GF-D8 (cell line): ENCODE data around the gene PPFIA4.
"Not testable (repeated sequence)": the region's sequence is repeated elsewhere in the genome, so short reads cannot be mapped to it uniquely, and the experiment has no call there.

Source experiments
- DNase-seq: peaks from one replicate; lab custom pipeline; 2025; lab: John Stamatoyannopoulos, UW

Gene PPFIA4

GRCh38 chr1:203017692-203018091, 8.6 kb upstream of the PPFIA4 start:
- DNase-seq: no peak

DNA sequence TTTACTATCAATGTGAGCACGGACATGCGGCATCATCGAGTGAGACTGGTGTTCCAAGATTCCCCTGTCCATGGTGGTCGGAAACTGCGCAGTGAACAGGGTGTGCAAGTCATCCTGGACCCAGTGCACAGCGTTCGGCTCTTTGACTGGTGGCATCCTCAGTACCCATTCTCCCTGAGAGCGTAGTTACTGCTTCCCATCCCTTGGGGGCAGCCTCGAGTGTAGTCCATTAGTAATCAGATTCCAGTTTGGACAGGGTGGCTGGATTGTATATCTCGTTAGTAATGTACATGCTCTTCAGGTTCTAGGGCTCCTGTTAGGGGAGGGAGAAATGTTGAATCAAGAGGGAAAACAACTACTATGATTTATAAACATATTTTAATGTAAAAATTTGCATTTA, 3.4 kb upstream of the PPFIA4 start:
- DNase-seq: not testable (repeated sequence)

- DNase-seq: no peak
Observed at GRCh38 chr1:203025686-203026030, 633 bp upstream of the PPFIA4 start.

- DNase-seq: no peak
Observed at GRCh38 chr1:203026666-203027663, 674 bp downstream of the PPFIA4 start.

DNA sequence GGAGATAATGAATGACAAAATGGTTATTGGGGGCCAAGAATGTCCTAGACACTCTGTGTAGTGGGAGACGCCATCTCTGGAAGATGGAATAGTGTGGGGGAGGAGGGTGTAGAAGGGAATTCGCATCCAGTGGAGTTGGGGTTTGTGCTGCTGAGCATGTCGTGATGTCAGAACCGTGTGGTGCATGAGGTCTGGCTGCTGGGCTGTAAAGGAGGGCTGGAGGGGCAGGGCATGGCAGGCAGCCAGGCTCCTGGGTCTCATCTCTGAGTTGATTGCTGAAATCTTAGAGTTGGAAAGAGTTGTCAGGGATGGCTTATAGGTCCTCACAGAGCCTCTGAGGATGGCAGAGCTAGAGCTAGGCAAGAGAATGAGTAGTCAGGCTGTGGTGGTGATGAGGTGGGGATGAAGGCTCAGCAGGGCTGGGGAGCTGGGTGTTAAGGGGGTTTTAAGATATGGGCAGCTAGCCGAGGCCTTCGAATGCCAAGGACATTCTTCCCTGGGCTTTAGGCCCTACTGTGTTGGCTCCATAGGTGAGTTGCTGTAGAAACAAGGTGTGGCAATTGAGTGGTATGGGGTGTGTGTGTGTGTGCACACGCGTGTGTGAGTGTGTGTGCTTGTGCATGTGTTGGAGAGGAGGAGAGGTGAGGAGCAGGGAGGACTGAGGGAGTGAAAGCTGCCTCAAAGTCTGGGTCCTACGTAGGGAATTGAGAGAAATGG, 1.9 kb downstream of the PPFIA4 start:
- no peak for DNase-seq

DNA sequence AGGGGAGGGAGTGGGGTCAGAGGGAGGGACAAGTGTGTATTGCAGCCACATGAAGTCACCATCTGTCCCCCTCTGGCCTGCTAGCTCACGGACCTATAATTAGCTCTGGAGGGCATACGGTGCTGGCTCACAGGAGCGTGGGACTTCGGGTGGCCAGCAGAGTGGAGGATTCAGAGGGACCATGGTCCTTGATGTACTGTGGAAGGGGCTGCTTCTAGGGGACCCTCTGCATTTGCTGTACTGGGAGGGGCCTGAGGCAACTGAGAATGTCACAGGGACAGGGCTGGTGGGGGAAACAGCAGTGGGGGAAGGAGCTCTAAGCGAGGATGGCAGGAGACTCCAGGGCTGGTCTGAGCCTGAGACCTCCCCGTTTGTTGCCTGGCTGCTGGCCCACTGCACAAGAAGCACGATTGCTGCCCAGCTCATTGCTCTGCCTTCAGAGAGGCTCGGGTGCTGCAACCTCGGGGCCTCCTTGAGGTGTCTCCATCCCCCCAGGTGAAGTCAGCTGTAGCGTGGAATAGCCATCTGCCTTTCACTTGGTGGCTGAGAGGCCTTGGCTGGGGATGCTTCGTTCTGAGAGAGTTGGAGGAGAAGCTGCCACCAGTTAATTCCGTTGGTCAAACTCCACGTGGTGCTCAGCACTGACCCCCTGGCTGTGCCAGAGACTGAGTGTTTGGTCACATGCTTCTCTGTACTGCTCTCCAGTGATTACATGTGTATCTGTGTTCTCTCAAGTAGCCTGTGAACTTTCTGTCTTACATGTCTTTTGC, 2.7 kb downstream of the PPFIA4 start:
- no peak for DNase-seq

- no peak for DNase-seq
Observed at GRCh38 chr1:203031467-203031866, 5.2 kb downstream of the PPFIA4 start.

DNA sequence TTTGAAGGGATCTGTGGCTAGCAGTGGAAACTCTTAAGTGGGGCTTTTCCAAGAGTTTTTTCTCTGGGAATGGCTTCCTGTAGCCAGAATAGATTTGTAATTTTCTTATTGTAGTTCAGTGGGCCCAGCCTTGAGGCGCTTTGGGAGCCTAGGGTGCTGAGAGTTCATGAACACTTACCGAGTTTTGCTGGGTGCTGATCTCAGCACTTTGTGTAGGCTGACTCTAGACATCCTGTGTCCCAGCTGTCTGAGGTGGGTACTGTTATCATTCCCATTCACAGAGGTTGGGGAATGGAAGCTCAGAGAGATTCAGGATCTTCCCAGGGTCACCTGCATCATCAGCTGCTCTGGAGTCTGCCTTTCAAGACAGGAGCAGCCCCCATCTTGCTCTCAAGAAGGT, 7.0 kb downstream of the PPFIA4 start:
- no peak for DNase-seq

DNA sequence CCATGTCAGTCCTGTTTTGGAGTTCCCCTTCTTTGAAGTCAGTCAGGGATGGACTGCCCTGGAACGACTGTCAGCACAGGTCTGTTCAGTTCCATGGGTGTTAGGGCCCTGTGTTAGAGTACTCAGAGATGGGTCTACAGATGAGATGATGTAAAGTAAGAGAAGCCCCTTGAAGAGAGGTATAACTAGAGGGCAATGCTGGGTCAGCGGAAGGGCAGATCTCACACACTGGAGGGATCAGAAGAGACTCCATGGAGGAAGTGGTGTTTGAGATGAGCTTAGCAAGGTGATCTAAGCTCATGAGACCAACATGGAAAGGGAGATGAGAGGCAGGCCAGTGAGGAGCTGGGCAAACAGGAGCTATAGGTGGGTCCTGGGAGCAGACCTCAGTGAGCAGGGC, 7.6 kb downstream of the PPFIA4 start:
- no peak for DNase-seq

DNA sequence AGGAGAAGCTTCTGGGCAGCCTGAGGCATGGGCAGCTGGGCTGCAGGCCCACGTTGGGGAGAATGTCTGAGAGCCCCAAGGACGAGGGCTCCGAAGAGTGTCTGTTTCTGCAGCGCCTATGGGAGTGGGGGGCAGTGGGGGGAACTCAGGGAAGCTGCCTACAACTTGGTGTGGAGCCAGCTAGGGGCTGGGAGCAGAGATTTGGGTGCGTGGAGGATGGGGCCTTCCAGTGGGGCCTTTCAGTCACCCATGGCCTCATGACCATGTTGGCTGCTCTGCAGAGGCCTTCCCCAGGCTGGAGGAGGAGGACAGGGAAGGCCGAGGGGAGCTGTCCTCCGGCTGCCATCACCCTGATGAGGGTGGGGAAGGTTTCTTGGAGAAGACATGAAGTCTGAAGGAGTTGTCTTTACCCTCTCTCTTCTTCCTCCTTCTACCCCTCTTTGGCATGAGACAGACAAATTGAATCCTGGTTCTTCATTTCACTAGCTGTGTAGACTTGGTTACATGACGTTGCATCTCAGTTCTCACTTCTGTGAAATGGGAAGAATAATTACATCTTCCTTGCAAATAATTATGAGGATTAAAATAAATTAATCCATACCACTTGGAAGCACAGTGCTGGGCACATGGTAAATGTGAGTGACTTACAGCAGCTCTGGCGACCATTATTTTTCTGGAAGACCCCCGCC, 8.3 kb downstream of the PPFIA4 start:
- DNase-seq: no peak

DNA sequence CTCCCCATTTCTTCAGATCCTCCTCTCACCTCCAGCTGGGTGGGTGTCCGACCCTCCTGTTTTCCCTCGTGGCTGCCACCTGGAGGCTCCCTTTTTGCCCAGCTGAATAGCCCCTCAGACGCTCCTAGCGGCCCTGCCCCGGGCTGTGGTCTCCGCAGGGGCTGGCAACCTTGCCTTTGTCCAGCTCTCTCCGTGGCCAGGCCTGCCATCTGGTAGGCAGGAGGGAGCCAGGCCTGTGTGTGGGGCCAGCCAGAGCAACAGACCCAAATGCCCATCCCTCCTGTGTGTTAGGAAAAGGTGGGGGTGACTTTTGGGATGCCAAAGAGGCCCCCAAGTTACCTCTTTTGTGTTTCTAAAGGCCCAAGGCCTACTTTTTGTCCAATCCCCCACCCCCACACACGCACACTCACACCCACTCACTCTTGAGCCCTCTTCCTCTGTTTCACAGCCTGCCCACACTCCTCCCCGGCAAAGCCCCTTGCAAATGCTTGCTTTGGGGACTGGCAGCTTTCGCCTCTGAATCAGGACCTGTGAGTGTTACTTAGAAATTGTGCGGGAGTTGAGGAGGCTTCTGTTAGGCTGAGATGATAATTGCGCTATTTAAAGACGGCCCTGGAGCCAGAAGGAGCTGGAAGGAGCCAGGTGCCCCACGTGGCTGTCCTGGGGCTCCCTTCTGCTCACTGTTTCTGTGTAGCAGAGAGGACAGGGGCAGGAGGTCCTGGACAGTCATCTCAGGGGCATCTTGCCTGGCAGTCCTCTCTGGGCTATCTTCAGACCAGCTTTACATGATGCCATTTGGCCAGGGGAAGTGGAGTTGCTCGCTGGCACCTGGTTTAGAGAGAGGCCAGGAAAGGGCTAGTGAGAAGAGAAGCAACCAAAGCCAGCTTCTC, 9.1 kb downstream of the PPFIA4 start:
- no peak for DNase-seq

DNA sequence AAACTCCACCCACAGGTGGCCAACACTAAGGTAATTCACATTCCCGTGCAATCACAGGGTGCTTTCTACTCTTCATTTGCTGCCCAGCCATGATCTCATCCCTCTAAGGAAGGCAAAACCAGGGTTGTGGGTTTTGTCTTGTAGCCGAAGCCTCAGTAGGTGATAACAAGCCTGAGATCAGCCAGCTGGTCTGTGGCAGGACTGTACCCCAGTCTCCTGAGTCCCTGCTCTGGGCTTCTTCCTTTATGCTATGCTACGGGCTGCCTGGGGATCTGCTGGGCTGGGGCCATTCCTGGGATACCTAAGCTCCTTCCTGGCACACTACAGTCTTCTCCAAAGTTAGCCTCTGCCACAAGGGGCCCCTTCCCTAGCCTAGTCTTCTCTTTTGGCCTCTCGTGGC, 9.8 kb downstream of the PPFIA4 start:
- no peak for DNase-seq

DNA sequence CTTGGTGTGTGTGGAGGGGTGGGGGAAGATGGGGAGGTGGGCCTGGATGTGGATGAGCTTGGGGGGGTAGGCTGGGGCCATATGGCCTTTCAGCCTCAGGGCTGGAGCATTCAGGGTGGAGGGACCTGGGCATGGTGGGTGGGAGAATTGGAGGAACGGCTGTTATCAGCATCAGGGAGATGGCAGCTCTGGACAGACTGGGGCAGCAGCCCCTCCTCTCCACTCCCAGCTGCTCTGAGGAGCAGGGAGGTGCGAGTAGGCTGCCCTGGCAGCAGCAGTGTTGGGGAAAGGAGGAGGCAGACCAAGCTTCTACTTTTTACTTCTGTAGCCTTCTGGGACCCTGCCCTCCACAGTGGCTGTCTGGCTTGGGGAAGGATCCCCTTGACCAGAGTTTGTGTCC, 10.2 kb downstream of the PPFIA4 start:
- DNase-seq: no peak

DNA sequence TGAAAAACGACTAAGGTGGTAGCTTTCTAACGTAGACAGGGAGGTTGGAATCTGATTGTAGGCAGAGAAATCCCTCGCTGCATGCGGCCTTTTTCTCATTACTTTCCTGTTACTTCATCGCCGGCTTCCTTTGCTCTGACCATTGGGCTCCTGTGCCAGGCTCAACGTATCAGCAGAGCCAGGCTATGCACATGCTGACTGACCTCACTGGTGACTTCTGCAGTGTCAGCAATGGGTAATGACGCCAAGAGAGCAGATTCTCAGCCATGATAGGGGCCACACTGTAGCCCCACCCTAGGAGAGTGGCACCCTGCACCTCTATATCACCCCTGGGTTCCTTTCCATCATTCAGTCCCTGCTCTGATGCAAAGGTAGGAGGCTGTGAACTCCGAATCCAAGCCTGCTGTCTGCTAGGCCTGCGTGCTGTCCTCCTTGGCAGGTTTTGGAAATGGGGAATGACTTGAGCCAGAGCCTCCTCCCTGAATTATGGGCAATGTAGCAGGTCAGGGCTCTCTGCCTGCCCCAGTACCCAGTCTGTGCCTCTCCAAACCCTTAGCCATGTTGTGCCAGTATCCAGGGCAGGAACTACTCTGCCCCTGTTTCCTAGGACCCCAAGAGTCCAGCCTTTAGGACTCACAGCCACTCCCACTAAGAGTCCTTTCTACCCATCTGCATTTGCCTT, 11.4 kb downstream of the PPFIA4 start:
- DNase-seq: no peak

GRCh38 chr1:203038217-203038741, 12.0 kb downstream of the PPFIA4 start:
- DNase-seq: no peak

DNA sequence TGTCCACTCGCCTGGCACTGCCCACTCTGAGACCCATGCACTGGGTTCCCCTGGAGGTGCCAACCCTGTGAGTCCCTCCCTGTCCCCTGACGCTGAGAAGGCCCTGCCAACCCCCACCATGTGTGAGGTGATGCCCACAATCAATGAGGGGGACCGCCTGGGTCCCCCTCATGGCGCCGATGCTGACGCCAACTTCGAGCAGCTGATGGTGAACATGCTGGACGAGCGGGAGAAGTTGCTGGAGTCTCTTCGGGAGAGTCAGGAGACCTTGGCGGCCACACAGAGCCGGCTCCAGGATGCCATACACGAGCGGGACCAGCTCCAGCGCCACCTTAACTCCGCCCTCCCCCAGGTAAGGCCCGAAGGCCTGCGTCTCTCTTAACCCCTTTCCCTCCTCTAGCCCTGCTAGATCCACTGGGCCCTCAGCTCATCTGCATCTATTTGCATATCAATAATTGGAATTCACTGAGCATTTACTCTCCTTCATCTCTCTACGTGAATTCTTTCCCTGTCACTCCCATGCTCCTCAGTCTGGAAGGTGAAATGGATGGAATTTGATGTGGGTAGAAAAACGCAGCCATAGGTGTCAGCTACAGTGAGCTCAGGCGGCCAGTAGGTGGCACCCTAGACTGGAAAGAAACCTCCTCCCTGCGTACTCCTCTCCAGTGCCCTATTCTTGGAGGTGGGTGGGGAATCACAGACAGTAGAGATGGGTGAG, 12.8 kb downstream of the PPFIA4 start:
- DNase-seq: no peak

GRCh38 chr1:203039609-203040512, 13.6 kb downstream of the PPFIA4 start:
- DNase-seq: no peak
